HTR-8/SVneo (cell line): ENCODE data around the gene ROPN1L.
"Not testable (repeated sequence)": the region's sequence is repeated elsewhere in the genome, so short reads cannot be mapped to it uniquely, and the experiment has no call there.

ENCODE experiments used
- DNase-seq: peaks from one replicate; pipeline ENCODE4 v3.0.0; 2011; ENCODE audit warnings: low spot score, mixed read lengths; ENCODE audit not compliant: insufficient read length
- FAIRE-seq: peaks from 2 replicates; lab custom pipeline; 2011; peaks lifted over from hg19 to GRCh38; lab: Jason Lieb, UNC

Gene ROPN1L

GRCh38 chr5:10497554-10497953 is 55.9 kb downstream of the ROPN1L start:
- no peak for DNase-seq
- FAIRE-seq: no peak

- no peak for FAIRE-seq
These were observed 56.7 kb downstream of the ROPN1L start for GRCh38 chr5:10498350-10498749.

GRCh38 chr5:10499066-10499465 is 57.4 kb downstream of the ROPN1L start:
- FAIRE-seq (no peak), DNase-seq (no peak)

More at GRCh38 chr5:10498350-10498749, 56.7 kb downstream of the ROPN1L start:
- DNase-seq: no peak

- DNase-seq (no peak), FAIRE-seq (no peak)
These were observed 58.1 kb downstream of the ROPN1L start for GRCh38 chr5:10499776-10500175.

- no peak for FAIRE-seq
- no peak for DNase-seq
These were observed 59.0 kb downstream of the ROPN1L start for GRCh38 chr5:10500669-10501068.

- DNase-seq (no peak), FAIRE-seq (no peak)
These were observed 59.9 kb downstream of the ROPN1L start for GRCh38 chr5:10501554-10502075.

- no peak for DNase-seq
- no peak for FAIRE-seq
These were observed 60.5 kb downstream of the ROPN1L start for GRCh38 chr5:10502130-10502529.

- DNase-seq (no peak), FAIRE-seq (no peak)
These were observed 60.9 kb downstream of the ROPN1L start for GRCh38 chr5:10502578-10502977.

- DNase-seq: no peak
- FAIRE-seq: peak; percentile 87
These were observed 61.6 kb downstream of the ROPN1L start for GRCh38 chr5:10503321-10503720.

GRCh38 chr5:10503997-10504793 is 62.5 kb downstream of the ROPN1L start:
- no peak for DNase-seq
- peak; percentile 54 for FAIRE-seq

GRCh38 chr5:10505517-10506095 is 63.9 kb downstream of the ROPN1L start:
- FAIRE-seq (no peak), DNase-seq (no peak)

- DNase-seq (no peak), FAIRE-seq (no peak)
These were observed 64.9 kb downstream of the ROPN1L start for GRCh38 chr5:10506535-10506934.

GRCh38 chr5:10507575-10508096 is 66.0 kb downstream of the ROPN1L start:
- DNase-seq: peak; percentile 98
- FAIRE-seq: peak; percentile 90

GRCh38 chr5:10509575-10509974 is 67.9 kb downstream of the ROPN1L start:
- FAIRE-seq: no peak
- no peak for DNase-seq

GRCh38 chr5:10511741-10512640 is 70.3 kb downstream of the ROPN1L start:
- DNase-seq (no peak), FAIRE-seq (no peak)

GRCh38 chr5:10513501-10514442 is 72.1 kb downstream of the ROPN1L start:
- peak; percentile 82 for DNase-seq

GRCh38 chr5:10514572-10514971 is 72.9 kb downstream of the ROPN1L start:
- DNase-seq, FAIRE-seq: not testable (repeated sequence)

More at GRCh38 chr5:10513501-10514442, 72.1 kb downstream of the ROPN1L start:
- FAIRE-seq: no peak
